GM12878 (cell line): ENCODE measurements around the gene DNAJC5G.

ENCODE experiments used
- GATAD2B ChIP-seq: fragments of 450-650 bp; conservative IDR thresholded peaks from 2 replicates; pipeline ENCODE4 v1.6.1; 2017; ENCODE audit warnings: low read depth, mild to moderate bottlenecking, moderate library complexity
- POLR2A ChIP-seq: IDR thresholded peaks from 2 replicates; pipeline ENCODE4 v1.6.1; 2011; ENCODE audit warnings: low read depth, mild to moderate bottlenecking, low read length
- RAD51 ChIP-seq: fragments of 450-650 bp; IDR thresholded peaks from 2 replicates; pipeline ENCODE4 v1.6.1; 2016; ENCODE audit warnings: moderate library complexity, mild to moderate bottlenecking, inconsistent platforms
- YY1 ChIP-seq: IDR thresholded peaks from 2 replicates; pipeline ENCODE4 v1.6.1; 2011; ENCODE audit warnings: low read depth, mild to moderate bottlenecking, low read length

GRCh38 chr2:27323596-27324285 is 48.5 kb downstream of the DNAJC5G start:
- TF ChIP-seq POLR2A (no peak), GATAD2B (no peak), YY1 (no peak), RAD51 (no peak)
